Astrocyte (in vitro differentiated cells and primary cell): Measurements from ENCODE around the gene ANKHD1. TPM values are rescaled to one million over a fixed set of nuclear protein-coding genes. Genes with fewer than 3 reads are reported as not detected.

Experiments
- DNase-seq: peaks from one replicate; pipeline ENCODE4 v3.0.0-alpha.2; 2010; ENCODE audit warnings: low read depth
- FAIRE-seq: peaks from 2 replicates; lab custom pipeline; 2011; peaks lifted over from hg19 to GRCh38; lab: Jason Lieb, UNC
- H2AFZ ChIP-seq: 2 replicates; pipeline ENCODE4 v1.6.0; 2012; ENCODE audit warnings: low read depth, low read length, inconsistent platforms
- H3K27ac ChIP-seq: 2 replicates; pipeline ENCODE4 v1.5.1; 2011; ENCODE audit warnings: low read depth, low read length, inconsistent platforms
- H3K27me3 ChIP-seq: 2 replicates; pipeline ENCODE4 v1.6.0; 2011; ENCODE audit warnings: low read length, inconsistent platforms; ENCODE audit not compliant: insufficient read depth
- H3K36me3 ChIP-seq: 2 replicates; pipeline ENCODE4 v1.5.1; 2011; ENCODE audit warnings: low read length, inconsistent platforms; ENCODE audit not compliant: insufficient read depth
- H3K4me1 ChIP-seq: 2 replicates; pipeline ENCODE4 v1.5.1; 2011; ENCODE audit warnings: low read length, inconsistent platforms; ENCODE audit not compliant: insufficient read depth
- H3K4me2 ChIP-seq: 2 replicates; pipeline ENCODE4 v1.6.0; 2012; ENCODE audit warnings: low read length, inconsistent platforms
- H3K4me3 ChIP-seq: 2 replicates; pipeline ENCODE4 v1.5.1; 2011; ENCODE audit warnings: low read depth, mild to moderate bottlenecking, low read length, inconsistent platforms; ENCODE audit not compliant: insufficient read depth
- H3K79me2 ChIP-seq: 2 replicates; pipeline ENCODE4 v1.6.0; 2012; ENCODE audit warnings: mild to moderate bottlenecking, low read length, inconsistent platforms; ENCODE audit not compliant: insufficient read depth
- H3K9ac ChIP-seq: 2 replicates; pipeline ENCODE4 v1.6.0; 2012; ENCODE audit warnings: mild to moderate bottlenecking, low read length, inconsistent platforms
- H3K9me3 ChIP-seq: 2 replicates; pipeline ENCODE4 v1.5.1; 2012; ENCODE audit warnings: low read depth, mild to moderate bottlenecking, low read length, inconsistent platforms; ENCODE audit not compliant: insufficient read depth
- H4K20me1 ChIP-seq: 2 replicates; pipeline ENCODE4 v1.6.0; 2012; ENCODE audit warnings: low read length, inconsistent platforms; ENCODE audit not compliant: insufficient read depth
- H3K27ac Mint-ChIP-seq: one replicate; pipeline ENCODE4 v1.8.0; 2021; ENCODE audit warnings: mild to moderate bottlenecking, mixed read lengths; ENCODE audit not compliant: unreplicated experiment
- H3K27me3 Mint-ChIP-seq: one replicate; pipeline ENCODE4 v1.8.0; 2021; ENCODE audit warnings: low read depth, mixed read lengths; ENCODE audit not compliant: unreplicated experiment
- H3K36me3 Mint-ChIP-seq: one replicate; pipeline ENCODE4 v1.8.0; 2021; ENCODE audit warnings: low read depth, mixed read lengths; ENCODE audit not compliant: unreplicated experiment
- H3K4me1 Mint-ChIP-seq: one replicate; pipeline ENCODE4 v1.8.0; 2021; ENCODE audit warnings: low read depth, mixed read lengths; ENCODE audit not compliant: unreplicated experiment
- H3K4me3 Mint-ChIP-seq: one replicate; pipeline ENCODE4 v1.8.0; 2021; ENCODE audit warnings: mild to moderate bottlenecking, moderate library complexity, mixed read lengths; ENCODE audit not compliant: unreplicated experiment
- H3K9me3 Mint-ChIP-seq: one replicate; pipeline ENCODE4 v1.8.0; 2021; ENCODE audit warnings: mild to moderate bottlenecking, mixed read lengths; ENCODE audit not compliant: unreplicated experiment
- EZH2 ChIP-seq: IDR thresholded peaks from 2 replicates; pipeline ENCODE4 v1.6.1; 2012; ENCODE audit warnings: mild to moderate bottlenecking, low read length, inconsistent platforms; ENCODE audit not compliant: insufficient read depth
- total RNA-seq: library from RNA; stranded (reverse); gene quantifications from 2 replicates; pipeline ENCODE4 v1.2.1, GENCODE V29; 2021
- TF ChIP-seq, protein P1 (sequence below): IDR thresholded peaks from 2 replicates; pipeline ENCODE4 v1.5.1; 2011; ENCODE audit warnings: low read depth, mild to moderate bottlenecking, inconsistent platforms, low read length, moderate library complexity; ENCODE audit not compliant: insufficient read depth

Gene ANKHD1
- total RNA-seq, 1 donor from 2014 or later: 56.5 TPM

DNA sequence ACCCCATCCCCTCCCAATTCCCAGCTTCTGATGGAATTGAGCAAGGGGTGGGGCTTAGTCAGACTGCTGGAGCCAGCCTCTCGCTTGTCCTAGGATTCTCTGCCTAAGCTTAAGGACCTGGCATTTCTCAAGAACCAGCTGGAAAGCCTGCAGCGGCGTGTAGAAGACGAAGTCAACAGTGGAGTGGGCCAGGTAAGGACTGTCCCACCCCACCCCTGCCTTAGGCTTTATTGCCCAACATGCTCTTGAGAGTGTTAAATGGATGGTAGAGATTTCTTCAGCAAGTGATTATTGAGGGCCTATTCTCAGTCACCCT, 164.1 kb downstream of the ANKHD1 start:
- H3K27me3 ChIP-seq: no peaks in the 10 kb centered on the region
- FAIRE-seq: no peak
- peaks cover 16% of the 10 kb centered on the region for H4K20me1 ChIP-seq
- TF ChIP-seq, protein P1, sequence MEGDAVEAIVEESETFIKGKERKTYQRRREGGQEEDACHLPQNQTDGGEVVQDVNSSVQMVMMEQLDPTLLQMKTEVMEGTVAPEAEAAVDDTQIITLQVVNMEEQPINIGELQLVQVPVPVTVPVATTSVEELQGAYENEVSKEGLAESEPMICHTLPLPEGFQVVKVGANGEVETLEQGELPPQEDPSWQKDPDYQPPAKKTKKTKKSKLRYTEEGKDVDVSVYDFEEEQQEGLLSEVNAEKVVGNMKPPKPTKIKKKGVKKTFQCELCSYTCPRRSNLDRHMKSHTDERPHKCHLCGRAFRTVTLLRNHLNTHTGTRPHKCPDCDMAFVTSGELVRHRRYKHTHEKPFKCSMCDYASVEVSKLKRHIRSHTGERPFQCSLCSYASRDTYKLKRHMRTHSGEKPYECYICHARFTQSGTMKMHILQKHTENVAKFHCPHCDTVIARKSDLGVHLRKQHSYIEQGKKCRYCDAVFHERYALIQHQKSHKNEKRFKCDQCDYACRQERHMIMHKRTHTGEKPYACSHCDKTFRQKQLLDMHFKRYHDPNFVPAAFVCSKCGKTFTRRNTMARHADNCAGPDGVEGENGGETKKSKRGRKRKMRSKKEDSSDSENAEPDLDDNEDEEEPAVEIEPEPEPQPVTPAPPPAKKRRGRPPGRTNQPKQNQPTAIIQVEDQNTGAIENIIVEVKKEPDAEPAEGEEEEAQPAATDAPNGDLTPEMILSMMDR: no peak
- TF ChIP-seq EZH2: no peak
- Mint-ChIP-seq H3K4me3 (peak overlapping the region; percentile 90), H3K36me3 (peaks cover 22% of the 10 kb centered on the region), H3K4me1 (peaks cover 10% of the 10 kb centered on the region), H3K27me3 (no peaks in the 10 kb centered on the region), H3K9me3 (no peaks in the 10 kb centered on the region), H3K27ac (peak overlapping the region; percentile 29)
- peak overlapping the region; percentile 100 for H3K4me2 ChIP-seq
- H3K4me1 ChIP-seq: peaks cover 18% of the 10 kb centered on the region
- H3K27ac ChIP-seq: peak overlapping the region; percentile 83
- peak overlapping the region; percentile 97 for H3K9ac ChIP-seq
- peaks cover 9% of the 10 kb centered on the region for H3K36me3 ChIP-seq
- no peaks in the 10 kb centered on the region for H3K9me3 ChIP-seq
- H3K79me2 ChIP-seq: peaks cover 43% of the 10 kb centered on the region
- DNase-seq: no peak
- no peak overlapping the region for H2AFZ ChIP-seq
- H3K4me3 ChIP-seq: peak overlapping the region; percentile 99

DNA sequence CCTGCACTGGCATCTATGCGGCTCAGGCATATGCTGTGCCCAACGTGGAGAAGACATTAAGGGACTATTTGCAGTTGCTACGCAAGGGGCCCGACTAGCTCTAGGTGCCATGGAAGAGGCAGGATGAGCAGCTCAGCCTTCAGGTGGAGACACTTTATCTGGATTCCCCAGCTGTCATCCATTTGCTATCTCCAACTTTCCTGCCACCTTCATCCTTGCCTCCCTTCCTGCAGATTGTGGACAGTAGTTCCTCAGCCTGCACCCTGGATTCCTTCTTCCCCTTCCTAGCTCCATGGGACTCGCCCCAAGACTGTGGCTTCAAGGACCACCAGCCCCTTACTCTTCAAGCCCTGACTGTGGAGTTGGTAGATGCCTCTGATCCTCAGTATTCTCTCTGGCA, 165.0 kb downstream of the ANKHD1 start:
- Histone ChIP-seq H3K27me3 (no peaks in the 10 kb centered on the region), H3K4me3 (no peak overlapping the region), H3K9ac (no peak overlapping the region), H3K4me1 (peaks cover 18% of the 10 kb centered on the region), H2AFZ (no peak overlapping the region), H3K4me2 (peak overlapping the region; percentile 100), H3K27ac (no peak overlapping the region), H4K20me1 (peaks cover 16% of the 10 kb centered on the region), H3K36me3 (peaks cover 9% of the 10 kb centered on the region), H3K79me2 (peaks cover 43% of the 10 kb centered on the region), H3K9me3 (no peaks in the 10 kb centered on the region)
- TF ChIP-seq, protein P1: no peak
- no peak for TF ChIP-seq EZH2
- Mint-ChIP-seq H3K36me3 (peaks cover 18% of the 10 kb centered on the region), H3K4me1 (peaks cover 10% of the 10 kb centered on the region), H3K9me3 (no peaks in the 10 kb centered on the region), H3K27ac (no peak overlapping the region), H3K4me3 (peak overlapping the region; percentile 90), H3K27me3 (peaks cover 1% of the 10 kb centered on the region)
- no peak for FAIRE-seq
- DNase-seq: no peak

DNA sequence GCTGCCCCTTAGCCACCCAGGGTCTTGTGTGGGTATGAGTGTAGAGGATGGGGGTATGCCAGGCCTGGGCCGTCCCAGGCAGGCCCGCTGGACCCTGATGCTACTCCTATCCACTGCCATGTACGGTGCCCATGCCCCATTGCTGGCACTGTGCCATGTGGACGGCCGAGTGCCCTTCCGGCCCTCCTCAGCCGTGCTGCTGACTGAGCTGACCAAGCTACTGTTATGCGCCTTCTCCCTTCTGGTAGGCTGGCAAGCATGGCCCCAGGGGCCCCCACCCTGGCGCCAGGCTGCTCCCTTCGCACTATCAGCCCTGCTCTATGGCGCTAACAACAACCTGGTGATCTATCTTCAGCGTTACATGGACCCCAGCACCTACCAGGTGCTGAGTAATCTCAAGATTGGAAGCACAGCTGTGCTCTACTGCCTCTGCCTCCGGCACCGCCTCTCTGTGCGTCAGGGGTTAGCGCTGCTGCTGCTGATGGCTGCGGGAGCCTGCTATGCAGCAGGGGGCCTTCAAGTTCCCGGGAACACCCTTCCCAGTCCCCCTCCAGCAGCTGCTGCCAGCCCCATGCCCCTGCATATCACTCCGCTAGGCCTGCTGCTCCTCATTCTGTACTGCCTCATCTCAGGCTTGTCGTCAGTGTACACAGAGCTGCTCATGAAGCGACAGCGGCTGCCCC, 165.6 kb downstream of the ANKHD1 start:
- no peak for TF ChIP-seq EZH2
- TF ChIP-seq, protein P1: no peak
- Mint-ChIP-seq H3K27ac (no peak overlapping the region), H3K4me1 (peaks cover 10% of the 10 kb centered on the region), H3K4me3 (peak overlapping the region; percentile 64), H3K36me3 (peaks cover 14% of the 10 kb centered on the region), H3K9me3 (no peaks in the 10 kb centered on the region), H3K27me3 (peaks cover 2% of the 10 kb centered on the region)
- Histone ChIP-seq H3K36me3 (peaks cover 9% of the 10 kb centered on the region), H3K79me2 (peaks cover 43% of the 10 kb centered on the region), H3K4me1 (peaks cover 18% of the 10 kb centered on the region), H2AFZ (no peak overlapping the region), H3K9ac (no peak overlapping the region), H4K20me1 (peaks cover 16% of the 10 kb centered on the region), H3K27ac (no peak overlapping the region), H3K4me3 (no peak overlapping the region), H3K9me3 (no peaks in the 10 kb centered on the region), H3K4me2 (no peak overlapping the region), H3K27me3 (no peaks in the 10 kb centered on the region)
- FAIRE-seq: no peak
- DNase-seq: no peak
